ENCODE measurements around the gene VAV2.

The VAV2 gene

GRCh38 chr9:133763272-133764183, 228.6 kb downstream of the VAV2 start:
- TF ChIP-seq PPARA (CRISPR knock-in tag; IDR thresholded peaks at IDR 0.05; ENCODE audit: borderline replicate concordance) (no peak), ZFP3 (CRISPR knock-in tag; IDR thresholded peaks at IDR 0.05) (no peak), CSRNP3 (CRISPR knock-in tag; IDR thresholded peaks at IDR 0.05) (no peak), RARB (CRISPR knock-in tag; IDR thresholded peaks at IDR 0.05) (no peak), ESRRG (CRISPR knock-in tag; IDR thresholded peaks at IDR 0.05) (no peak), TOX (CRISPR knock-in tag; IDR thresholded peaks at IDR 0.05; ENCODE audit: borderline replicate concordance) (no peak), ZNF565 (CRISPR knock-in tag; conservative IDR thresholded peaks at IDR 0.05; ENCODE audit: low read depth) (no peak), ZNF70 (CRISPR knock-in tag; IDR thresholded peaks at IDR 0.05) (no peak), ZFP30 (CRISPR knock-in tag; IDR thresholded peaks at IDR 0.05) (no peak), BACH2 (CRISPR knock-in tag; IDR thresholded peaks at IDR 0.05; ENCODE audit: borderline replicate concordance) (no peak), SNAI2 (CRISPR knock-in tag; IDR thresholded peaks at IDR 0.05) (no peak), CSDC2 (CRISPR knock-in tag; IDR thresholded peaks at IDR 0.05) (no peak), OSR1 (CRISPR knock-in tag; IDR thresholded peaks at IDR 0.05) (no peak), ZNF8 (CRISPR knock-in tag; IDR thresholded peaks at IDR 0.05) (no peak), ISL1 (CRISPR knock-in tag; IDR thresholded peaks at IDR 0.05) (no peak), ARNTL (CRISPR knock-in tag; IDR thresholded peaks at IDR 0.05; ENCODE audit: borderline replicate concordance, low read depth) (no peak)
- peak; percentile 47; the same call in 2 of the 3 replicates for ATAC-seq

- ATAC-seq: no peak
These were observed 229.4 kb downstream of the VAV2 start for GRCh38 chr9:133762488-133763271.

GRCh38 chr9:133761641-133762248, 230.4 kb downstream of the VAV2 start:
- ATAC-seq: no peak
- TF ChIP-seq RARB (CRISPR knock-in tag; IDR thresholded peaks at IDR 0.05) (no peak), CREB5 (CRISPR knock-in tag; IDR thresholded peaks at IDR 0.05; ENCODE audit: low read depth) (no peak), CSDC2 (CRISPR knock-in tag; IDR thresholded peaks at IDR 0.05) (no peak)

More at GRCh38 chr9:133762488-133763271, 229.4 kb downstream of the VAV2 start:
- TF ChIP-seq ESRRG (CRISPR knock-in tag; IDR thresholded peaks at IDR 0.05): no peak
- TF ChIP-seq SNAI2 (CRISPR knock-in tag; IDR thresholded peaks at IDR 0.05): no peak
- TF ChIP-seq PPARA (CRISPR knock-in tag; IDR thresholded peaks at IDR 0.05; ENCODE audit: borderline replicate concordance): no peak
- TF ChIP-seq ZNF565 (CRISPR knock-in tag; conservative IDR thresholded peaks at IDR 0.05; ENCODE audit: low read depth): no peak
- TF ChIP-seq TCF4 (CRISPR knock-in tag; IDR thresholded peaks at IDR 0.05; ENCODE audit: borderline replicate concordance): no peak
- TF ChIP-seq CSRNP3 (CRISPR knock-in tag; IDR thresholded peaks at IDR 0.05): no peak
- no peak for TF ChIP-seq CSDC2 (CRISPR knock-in tag; IDR thresholded peaks at IDR 0.05)
- TF ChIP-seq CREB5 (CRISPR knock-in tag; IDR thresholded peaks at IDR 0.05; ENCODE audit: low read depth): no peak
- no peak for TF ChIP-seq TOX (CRISPR knock-in tag; IDR thresholded peaks at IDR 0.05; ENCODE audit: borderline replicate concordance)
- TF ChIP-seq ZFP30 (CRISPR knock-in tag; IDR thresholded peaks at IDR 0.05): no peak

GRCh38 chr9:133760713-133761290, 231.3 kb downstream of the VAV2 start:
- TF ChIP-seq ZC3H10 (CRISPR knock-in tag; IDR thresholded peaks at IDR 0.05): no peak
- TF ChIP-seq ZNF8 (CRISPR knock-in tag; IDR thresholded peaks at IDR 0.05): no peak
- TF ChIP-seq CSDC2 (CRISPR knock-in tag; IDR thresholded peaks at IDR 0.05): no peak
- TF ChIP-seq ZFP30 (CRISPR knock-in tag; IDR thresholded peaks at IDR 0.05): no peak
- no peak for TF ChIP-seq ZNF70 (CRISPR knock-in tag; IDR thresholded peaks at IDR 0.05)
- no peak for TF ChIP-seq POU6F1 (CRISPR knock-in tag; IDR thresholded peaks at IDR 0.05; ENCODE audit: borderline replicate concordance, low read depth)
- no peak for ATAC-seq
